ENCODE results near the gene RABIF.

GRCh38 chr1:202857136-202857610, 31.8 kb downstream of the RABIF start:
- TF ChIP-seq TCF7L2 (IDR thresholded peaks at IDR 0.05; ENCODE audit: low read depth, low read length) (no peak), POLR2AphosphoS5 (IDR thresholded peaks at IDR 0.05; ENCODE audit: low read depth, low read length) (no peak), SIN3A (IDR thresholded peaks at IDR 0.05; ENCODE audit: borderline replicate concordance, insufficient read depth, low read depth, low read length) (no peak), REST (IDR thresholded peaks at IDR 0.05; ENCODE audit: insufficient read depth in 1 of 2, low read depth in 2 of 2, low read length in 1 of 2) (no peak)
- TF ChIP-seq, protein P1, sequence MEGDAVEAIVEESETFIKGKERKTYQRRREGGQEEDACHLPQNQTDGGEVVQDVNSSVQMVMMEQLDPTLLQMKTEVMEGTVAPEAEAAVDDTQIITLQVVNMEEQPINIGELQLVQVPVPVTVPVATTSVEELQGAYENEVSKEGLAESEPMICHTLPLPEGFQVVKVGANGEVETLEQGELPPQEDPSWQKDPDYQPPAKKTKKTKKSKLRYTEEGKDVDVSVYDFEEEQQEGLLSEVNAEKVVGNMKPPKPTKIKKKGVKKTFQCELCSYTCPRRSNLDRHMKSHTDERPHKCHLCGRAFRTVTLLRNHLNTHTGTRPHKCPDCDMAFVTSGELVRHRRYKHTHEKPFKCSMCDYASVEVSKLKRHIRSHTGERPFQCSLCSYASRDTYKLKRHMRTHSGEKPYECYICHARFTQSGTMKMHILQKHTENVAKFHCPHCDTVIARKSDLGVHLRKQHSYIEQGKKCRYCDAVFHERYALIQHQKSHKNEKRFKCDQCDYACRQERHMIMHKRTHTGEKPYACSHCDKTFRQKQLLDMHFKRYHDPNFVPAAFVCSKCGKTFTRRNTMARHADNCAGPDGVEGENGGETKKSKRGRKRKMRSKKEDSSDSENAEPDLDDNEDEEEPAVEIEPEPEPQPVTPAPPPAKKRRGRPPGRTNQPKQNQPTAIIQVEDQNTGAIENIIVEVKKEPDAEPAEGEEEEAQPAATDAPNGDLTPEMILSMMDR (IDR thresholded peaks at IDR 0.05), result no peak
